Stimulated activated CD8-positive, alpha-beta memory T cell treated with anti-CD3 and anti-CD28 coated beads, Interleukin-12 subunit alpha, Interleukin-12 subunit beta, amount 100 ng/mL, for 24 hours (primary cell): ENCODE results near the gene ZSWIM5.
"Not testable (repeated sequence)": the region's sequence is repeated elsewhere in the genome, so short reads cannot be mapped to it uniquely, and the experiment has no call there.

Experiments
- DNase-seq: peaks from one replicate; pipeline ENCODE4 v3.0.0-alpha.2; 2020; ENCODE audit errors: extremely low read depth

The ZSWIM5 gene

DNA sequence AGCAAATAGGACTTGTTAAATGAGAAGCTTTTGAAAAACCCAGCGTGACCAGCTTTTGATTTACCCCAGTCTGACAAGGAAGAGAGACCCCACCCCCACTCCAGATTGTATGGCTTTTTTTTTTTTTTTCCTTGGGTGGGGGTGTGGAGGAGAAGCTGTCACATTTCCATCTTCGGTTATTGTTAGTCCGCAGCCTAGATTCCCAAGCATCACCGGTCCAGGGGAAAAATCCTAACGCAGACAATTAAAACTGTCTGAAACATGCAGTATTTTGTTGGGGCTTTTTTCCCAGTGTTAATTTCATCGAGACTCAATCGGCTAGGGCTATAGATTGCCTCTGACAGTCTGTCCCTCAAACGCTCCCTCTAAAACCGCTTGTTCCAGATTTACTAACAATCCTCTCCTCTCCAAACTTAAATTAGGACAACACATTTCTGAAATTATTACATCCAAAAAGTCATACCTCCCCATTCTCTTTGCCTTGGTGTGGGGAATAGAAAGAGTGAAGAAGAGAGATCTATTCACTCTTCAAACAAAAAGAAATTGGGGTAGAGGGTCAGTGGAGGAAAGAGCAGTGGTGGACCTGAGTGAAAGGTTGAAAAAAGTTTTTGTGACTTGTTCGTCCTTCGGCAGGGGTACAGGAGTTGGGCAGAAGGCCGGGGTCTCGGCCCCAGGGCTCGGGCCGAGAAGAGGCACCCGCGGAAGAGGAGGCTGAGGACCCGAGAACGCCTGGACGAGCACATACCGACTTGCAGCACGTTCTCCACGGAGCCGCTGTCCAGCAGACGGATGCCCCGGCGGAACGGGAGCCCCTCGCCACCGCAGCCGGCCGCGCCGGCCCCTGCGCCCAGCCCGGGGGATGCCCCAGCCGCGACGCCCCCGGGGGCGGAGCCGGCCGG is 1.1 kb downstream of the ZSWIM5 start:
- DNase-seq: no peak

DNA sequence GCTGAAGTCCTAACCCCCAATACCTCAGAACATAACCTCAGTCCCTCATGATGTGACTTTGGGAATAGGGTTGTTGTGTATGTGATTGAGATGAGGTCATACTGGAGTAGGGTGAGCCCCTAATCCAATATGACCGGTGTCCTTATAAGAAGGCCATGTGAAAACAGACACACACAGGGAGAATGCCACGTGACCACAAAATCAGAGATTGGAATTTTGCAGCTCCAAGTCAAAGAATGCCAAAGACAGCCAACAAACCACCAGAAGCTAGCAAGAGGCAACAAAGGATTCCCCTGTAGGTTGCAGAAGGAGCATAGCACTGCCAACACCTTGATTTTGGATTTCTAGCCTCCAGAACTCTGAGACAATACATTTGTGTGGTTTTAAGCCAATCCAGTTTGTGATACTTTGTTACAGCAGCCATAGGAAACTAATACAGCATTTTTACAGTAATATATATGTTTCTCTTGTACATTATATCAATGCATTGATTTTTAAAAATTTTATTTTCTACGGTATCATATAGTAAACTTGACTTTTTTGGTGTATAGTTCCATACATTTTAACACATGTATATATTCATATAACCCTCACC is 5.4 kb downstream of the ZSWIM5 start:
- no peak for DNase-seq

- no peak for DNase-seq
These were observed 6.0 kb downstream of the ZSWIM5 start for GRCh38 chr1:45200435-45200834.

DNA sequence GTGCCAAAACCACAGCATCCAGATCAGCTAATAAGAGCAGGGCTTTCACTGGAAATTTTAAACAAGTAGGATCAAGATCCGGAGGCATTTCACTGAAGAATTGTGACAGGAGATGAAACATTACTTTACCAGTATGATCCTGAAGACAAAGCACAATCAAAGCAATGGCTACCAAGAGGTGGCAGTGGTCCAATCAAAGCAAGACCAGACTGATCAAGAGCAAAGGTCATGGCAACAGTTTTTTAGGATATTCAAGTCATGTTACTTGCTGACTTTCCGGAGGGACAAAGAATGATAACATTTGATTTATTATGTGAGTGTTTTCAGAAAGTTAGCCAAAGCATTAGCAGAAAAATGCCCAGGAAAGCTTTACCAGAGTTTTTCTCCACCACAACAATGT is 8.2 kb downstream of the ZSWIM5 start:
- no peak for DNase-seq

GRCh38 chr1:45196863-45197262 is 9.5 kb downstream of the ZSWIM5 start:
- no peak for DNase-seq

DNA sequence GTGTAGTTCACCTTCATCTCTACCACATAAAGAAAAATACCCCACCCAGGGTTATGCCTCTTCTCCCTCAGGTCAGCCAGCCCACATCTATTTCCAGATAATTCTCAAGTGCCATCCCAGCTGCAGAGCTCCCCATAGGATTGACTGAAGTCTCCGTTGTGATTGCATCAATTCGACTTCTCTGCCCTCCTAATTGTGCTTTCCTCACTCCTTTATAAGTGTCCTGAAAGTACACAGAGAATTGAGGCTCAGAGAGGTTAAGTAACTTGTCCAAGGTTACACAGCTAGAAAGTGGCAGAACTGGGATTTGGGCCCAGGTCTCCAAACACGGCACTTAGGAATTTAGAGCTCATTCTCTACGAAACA is 15.0 kb downstream of the ZSWIM5 start:
- DNase-seq: no peak

GRCh38 chr1:45187725-45188124 is 18.7 kb downstream of the ZSWIM5 start:
- DNase-seq: no peak

DNA sequence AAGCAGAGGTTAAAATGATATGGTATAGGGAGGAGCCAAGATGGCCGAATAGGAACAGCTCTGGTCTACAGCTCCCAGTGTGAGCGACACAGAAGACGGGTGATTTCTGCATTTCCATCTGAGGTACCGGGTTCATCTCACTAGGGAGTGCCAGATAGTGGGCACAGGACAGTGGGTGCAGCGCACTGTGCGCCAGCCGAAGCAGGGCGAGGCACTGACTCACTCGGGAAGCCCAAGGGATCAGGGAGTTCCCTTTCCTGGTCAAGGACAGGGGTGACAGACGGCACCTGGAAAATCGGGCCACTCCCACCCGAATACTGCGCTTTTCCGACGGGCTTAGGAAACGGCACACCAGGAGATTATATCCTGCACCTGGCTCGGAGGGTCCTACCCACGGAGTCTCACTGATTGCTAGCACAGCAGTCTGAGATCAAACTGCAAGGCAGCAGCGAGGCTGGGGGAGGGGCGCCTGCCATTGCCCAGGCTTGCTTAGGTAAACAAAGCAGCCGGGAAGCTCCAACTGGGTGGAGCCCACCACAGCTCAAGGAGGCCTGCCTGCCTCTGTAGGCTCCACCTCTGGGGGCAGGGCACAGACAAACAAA is 26.4 kb downstream of the ZSWIM5 start:
- not testable (repeated sequence) for DNase-seq

DNA sequence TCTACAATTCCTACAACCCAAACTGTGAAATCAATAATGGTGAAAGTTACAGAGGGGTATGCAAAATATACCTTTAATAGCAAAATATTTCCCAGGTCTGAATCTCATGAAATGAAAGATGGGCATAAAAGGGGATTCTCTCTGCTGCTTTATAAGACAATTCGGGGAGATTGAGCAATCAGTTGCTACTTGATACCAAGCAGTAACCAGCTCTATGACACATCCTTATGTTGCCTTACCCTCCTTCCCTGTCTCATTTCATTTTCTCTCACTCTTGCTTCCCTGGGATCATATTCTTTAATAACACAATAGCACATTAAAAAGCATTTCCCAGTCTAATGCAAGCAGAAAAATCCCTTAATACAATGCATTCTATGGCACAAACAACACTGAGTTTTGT is 29.0 kb downstream of the ZSWIM5 start:
- no peak for DNase-seq

DNA sequence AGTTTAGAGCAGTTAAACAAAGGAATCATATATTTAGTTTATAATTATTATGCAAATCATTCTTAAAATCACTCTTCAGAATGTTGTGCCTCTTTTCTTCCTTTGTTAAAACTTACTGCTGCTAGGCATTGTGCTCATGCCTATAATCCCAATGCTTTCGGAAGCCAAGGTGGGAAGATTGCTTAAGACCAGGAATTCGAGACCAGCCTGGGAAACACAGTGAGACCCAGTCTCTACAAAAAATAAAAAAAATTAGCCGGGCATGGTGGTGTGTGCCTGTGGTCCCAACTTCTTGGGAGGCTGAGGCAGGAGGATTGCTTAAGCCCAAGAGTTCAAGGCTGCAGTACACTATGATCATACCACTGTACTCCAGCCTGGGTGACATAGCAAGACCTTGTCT is 33.6 kb downstream of the ZSWIM5 start:
- DNase-seq: no peak

DNA sequence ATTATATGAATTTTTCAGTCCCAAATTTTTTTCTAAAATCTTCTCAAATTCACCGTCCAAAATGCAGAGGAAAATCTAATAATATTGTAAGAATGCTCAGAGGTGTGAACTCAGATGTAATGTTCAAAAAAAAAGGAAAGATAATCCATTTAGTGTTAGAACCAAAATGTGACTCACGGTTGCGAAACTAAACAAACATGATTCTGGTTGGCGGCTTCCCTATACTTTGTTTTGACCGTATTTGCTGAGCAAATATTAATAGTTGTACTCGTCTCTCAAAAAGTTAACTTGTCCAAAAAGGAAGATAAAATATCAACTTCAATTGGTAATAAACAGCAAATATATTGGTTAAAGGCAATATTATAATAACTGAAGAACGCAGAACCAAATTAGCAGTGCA is 34.4 kb downstream of the ZSWIM5 start:
- DNase-seq: no peak

DNA sequence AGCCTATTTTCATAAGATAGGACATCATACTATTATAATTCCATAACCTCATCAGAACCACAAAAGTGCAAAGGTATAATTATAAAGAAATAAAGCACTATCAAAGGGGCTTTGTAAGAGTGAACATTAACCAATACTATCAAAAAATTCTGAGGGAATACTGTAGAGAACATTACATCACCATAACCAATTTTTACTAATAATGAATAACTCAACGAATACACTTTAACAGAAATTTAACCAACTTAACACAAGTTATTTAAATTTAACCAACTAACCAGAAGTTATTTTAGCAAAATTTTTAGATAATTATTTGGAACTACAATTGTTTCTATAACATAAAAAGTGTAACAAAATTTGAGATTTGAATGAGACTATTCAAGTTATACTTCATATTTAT is 34.8 kb downstream of the ZSWIM5 start:
- DNase-seq: no peak

- DNase-seq: no peak
These were observed 36.2 kb downstream of the ZSWIM5 start for GRCh38 chr1:45170151-45170742.

DNA sequence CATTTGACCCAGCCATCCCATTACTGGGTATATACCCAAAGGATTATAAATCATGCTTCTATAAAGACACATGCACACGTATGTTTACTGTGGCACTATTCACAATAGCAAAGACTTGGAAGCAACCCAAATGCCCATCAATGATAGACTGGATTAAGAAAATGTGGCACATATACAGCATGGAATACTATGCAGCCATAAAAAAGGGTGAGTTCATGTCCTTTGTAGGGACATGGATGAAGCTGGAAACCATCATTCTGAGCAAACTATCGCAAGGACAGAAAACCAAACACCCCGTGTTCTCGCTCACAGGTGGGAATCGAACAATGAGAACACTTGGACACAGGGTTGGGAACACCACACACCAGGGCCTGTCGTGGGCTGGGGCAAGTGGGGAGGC is 38.5 kb downstream of the ZSWIM5 start:
- DNase-seq: not testable (repeated sequence)

DNA sequence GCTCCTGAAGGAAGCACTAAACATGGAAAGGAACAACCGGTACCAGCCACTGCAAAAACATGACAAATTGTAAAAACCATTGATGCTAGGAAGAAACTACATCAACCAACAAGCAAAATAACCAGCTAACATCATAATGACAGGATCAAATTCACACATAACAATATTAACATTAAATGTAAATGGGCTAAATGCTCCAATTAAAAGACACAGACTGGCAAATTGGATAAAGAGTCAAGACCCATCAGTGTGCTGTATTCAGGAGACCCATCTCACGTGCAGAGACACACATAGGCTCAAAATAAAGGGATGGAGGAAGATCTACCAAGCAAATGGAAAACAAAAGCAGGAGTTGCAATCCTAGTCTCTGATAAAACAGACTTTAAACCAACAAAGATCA is 42.1 kb downstream of the ZSWIM5 start:
- DNase-seq: not testable (repeated sequence)

- DNase-seq: not testable (repeated sequence)
These were observed 43.3 kb downstream of the ZSWIM5 start for GRCh38 chr1:45163111-45163510.

GRCh38 chr1:45162041-45163035 is 44.1 kb downstream of the ZSWIM5 start:
- not testable (repeated sequence) for DNase-seq

DNA sequence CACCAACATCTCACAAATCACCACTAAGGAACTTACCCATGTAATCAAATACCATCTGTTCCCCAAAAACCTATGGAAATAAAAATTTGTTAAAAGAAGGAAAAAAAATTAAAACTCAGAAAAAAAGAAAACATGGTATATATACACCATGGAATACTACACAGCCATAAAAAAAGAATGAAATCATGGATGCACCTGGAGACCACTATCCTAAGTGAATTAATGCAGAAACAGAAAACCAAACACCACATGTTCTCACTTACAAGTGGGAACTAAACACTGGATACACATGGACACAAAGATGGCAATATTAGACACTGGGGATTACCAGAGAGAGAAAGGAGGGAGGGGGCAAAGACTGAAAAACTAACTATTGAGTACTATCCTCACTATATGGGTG is 50.4 kb downstream of the ZSWIM5 start:
- DNase-seq: no peak

DNA sequence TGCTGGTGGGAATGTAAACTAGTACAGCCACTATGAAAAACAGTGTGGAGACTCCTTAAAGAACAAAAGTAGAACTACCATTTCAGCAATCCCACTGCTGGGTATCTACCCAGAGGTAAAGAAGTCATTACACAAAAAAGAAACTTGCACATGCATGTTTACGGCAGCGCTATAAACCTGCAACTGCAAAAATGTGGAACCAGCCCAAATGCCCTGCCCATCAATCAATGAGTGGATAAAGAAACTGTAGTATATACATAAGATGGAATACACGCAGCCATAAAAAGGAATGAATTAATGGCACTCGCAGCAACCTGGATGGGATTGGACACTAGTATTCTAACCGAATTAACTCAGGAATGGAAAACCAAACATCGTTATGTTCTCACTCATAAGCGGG is 51.0 kb downstream of the ZSWIM5 start:
- no peak for DNase-seq

- DNase-seq: no peak
These were observed 54.3 kb downstream of the ZSWIM5 start for GRCh38 chr1:45152126-45152525.

DNA sequence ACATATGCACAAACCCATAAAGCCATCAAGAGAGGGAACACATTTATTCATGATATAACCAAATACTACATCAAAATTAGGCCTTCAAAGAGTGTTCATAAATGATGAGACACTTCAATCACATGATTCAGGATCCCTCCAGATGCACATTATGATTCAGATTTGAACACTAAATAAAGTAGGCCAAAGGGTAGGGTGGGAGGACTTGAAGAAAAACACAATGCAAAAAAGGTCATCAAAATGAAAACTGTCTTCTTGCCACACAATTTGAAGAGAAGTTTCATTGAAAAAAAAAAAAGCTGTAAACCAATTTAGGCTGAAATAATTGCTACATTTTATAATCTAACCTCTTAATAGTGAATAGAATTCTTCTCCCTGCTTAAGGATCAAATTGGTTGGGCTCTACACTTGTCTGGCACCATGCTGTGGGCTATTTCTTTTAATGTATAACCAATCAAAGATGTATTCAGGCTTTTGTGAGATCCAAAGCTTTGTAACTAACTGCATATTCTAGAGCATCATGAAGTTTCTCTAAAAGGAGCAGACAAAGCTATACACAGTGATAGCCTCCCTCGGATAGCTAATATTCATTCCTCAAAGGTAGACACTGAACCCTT is 58.1 kb downstream of the ZSWIM5 start:
- DNase-seq: no peak
